Panc1 (cell line): ENCODE measurements around the gene STXBP1. TPM values are rescaled to one million over a fixed set of nuclear protein-coding genes. Genes with fewer than 3 reads are reported as not detected.

ENCODE experiments used
- ATAC-seq: fragments of 200-7000 bp; cut with Tn5 transposase; 2 replicates; pipeline ENCODE4 v1.9.1; 2020; ENCODE audit warnings: mild to moderate bottlenecking, moderate library complexity
- BruUV-seq: library from RNA; stranded (reverse); fragments of 400-500 nt; replicated peaks from 2 replicates; lab custom pipeline; 2021; lab: Mats Ljungman, UMichigan
- CTCF ChIA-PET: fragments of 300-600 bp; sonication (Branson Sonifier 250); formaldehyde crosslinking; loops from one replicate; lab custom pipeline; 2022; ENCODE audit warnings: antibody characterized with exemption; lab: Charles Lee
- POLR2A ChIA-PET: fragments of 300-600 bp; sonication (Branson Sonifier 250); formaldehyde crosslinking; loops from one replicate; lab custom pipeline; 2022; ENCODE audit warnings: antibody characterized with exemption; lab: Charles Lee
- DNase-seq: peaks from one replicate; pipeline ENCODE4 v3.0.0-alpha.2; 2010; ENCODE audit warnings: low read depth, low spot score
- H3K27ac ChIP-seq: 2 replicates; pipeline ENCODE4 v1.5.1; 2011; ENCODE audit warnings: mild to moderate bottlenecking, low read length, inconsistent platforms
- H3K27me3 ChIP-seq: fragments of 200-500 bp; sonication (Bioruptor generic); 2 replicates; pipeline ENCODE4 v1.6.0; 2014; ENCODE audit warnings: low read length, inconsistent platforms; ENCODE audit not compliant: control insufficient read depth, insufficient read depth
- H3K36me3 ChIP-seq: fragments of 200-500 bp; sonication (Bioruptor generic); 2 replicates; pipeline ENCODE4 v1.5.1; 2014; ENCODE audit warnings: inconsistent platforms, mild to moderate bottlenecking, low read length, moderate library complexity; ENCODE audit not compliant: control insufficient read depth, insufficient read depth
- H3K4me1 ChIP-seq: 2 replicates; pipeline ENCODE4 v1.5.1; 2011; ENCODE audit warnings: inconsistent platforms, mild to moderate bottlenecking, low read length, moderate library complexity; ENCODE audit not compliant: control insufficient read depth, insufficient read depth
- H3K4me3 ChIP-seq, 2 experiments: 2 replicates each; pipeline ENCODE4 v1.5.1; 2011 to 2012; ENCODE audit warnings: low read depth in 2 of 2, low read length in 2 of 2, mild to moderate bottlenecking in 2 of 2, inconsistent platforms in 1 of 2, moderate library complexity in 1 of 2
- H3K9me3 ChIP-seq: fragments of 200-500 bp; sonication (Bioruptor generic); 2 replicates; pipeline ENCODE4 v1.5.1; 2014; ENCODE audit warnings: low read depth, mild to moderate bottlenecking, inconsistent platforms, low read length, moderate library complexity; ENCODE audit not compliant: control insufficient read depth, insufficient read depth
- POLR2AphosphoS5 ChIP-seq: IDR thresholded peaks from 2 replicates; pipeline ENCODE4 v1.6.1; 2012; ENCODE audit warnings: mild to moderate bottlenecking, low read depth, low read length, moderate library complexity
- REST ChIP-seq, 2 experiments: IDR thresholded peaks; 2 replicates each; pipeline ENCODE4 v1.6.1; 2011 to 2012; ENCODE audit warnings: low read depth in 2 of 2, control low read depth in 1 of 2, low read length in 1 of 2, mild to moderate bottlenecking in 1 of 2, moderate library complexity in 1 of 2; ENCODE audit not compliant: insufficient read depth in 1 of 2
- SIN3A ChIP-seq: IDR thresholded peaks from 2 replicates; pipeline ENCODE4 v1.6.1; 2012; ENCODE audit warnings: low read depth, mild to moderate bottlenecking, low read length, moderate library complexity, borderline replicate concordance; ENCODE audit not compliant: insufficient read depth
- TCF7L2 ChIP-seq: IDR thresholded peaks from 2 replicates; pipeline ENCODE4 v1.6.1; 2011; ENCODE audit warnings: mild to moderate bottlenecking, low read depth, low read length, inconsistent platforms
- in situ Hi-C: cut with HindIII; loops from 2 replicates; pipeline ENCODE4 v1.10.0; 2016; ENCODE audit warnings: low sequenced_read_pairs, low pct_unique_long_range_greater_than_20kb
- intact Hi-C: fragments of 100-400 bp; cut with micrococcal nuclease; formaldehyde crosslinking; loops from one replicate; pipeline ENCODE4 v1.10.0; 2022; ENCODE audit not compliant: unreplicated experiment
- total RNA-seq: library from RNA; stranded (reverse); gene quantifications from one replicate; pipeline ENCODE4 v1.2.1, GENCODE V29; 2021; ENCODE audit not compliant: unreplicated experiment
- TF ChIP-seq, protein P1 (sequence below): fragments of 450-650 bp; IDR thresholded peaks from 2 replicates; pipeline ENCODE4 v1.5.1; 2017; ENCODE audit warnings: mild to moderate bottlenecking

The STXBP1 gene
- total RNA-seq, 1 experiment from 2014 or later, result 67.5 TPM

GRCh38 chr9:127608104-127608966, 3.7 kb upstream of the STXBP1 start:
- TF ChIP-seq, protein P1, sequence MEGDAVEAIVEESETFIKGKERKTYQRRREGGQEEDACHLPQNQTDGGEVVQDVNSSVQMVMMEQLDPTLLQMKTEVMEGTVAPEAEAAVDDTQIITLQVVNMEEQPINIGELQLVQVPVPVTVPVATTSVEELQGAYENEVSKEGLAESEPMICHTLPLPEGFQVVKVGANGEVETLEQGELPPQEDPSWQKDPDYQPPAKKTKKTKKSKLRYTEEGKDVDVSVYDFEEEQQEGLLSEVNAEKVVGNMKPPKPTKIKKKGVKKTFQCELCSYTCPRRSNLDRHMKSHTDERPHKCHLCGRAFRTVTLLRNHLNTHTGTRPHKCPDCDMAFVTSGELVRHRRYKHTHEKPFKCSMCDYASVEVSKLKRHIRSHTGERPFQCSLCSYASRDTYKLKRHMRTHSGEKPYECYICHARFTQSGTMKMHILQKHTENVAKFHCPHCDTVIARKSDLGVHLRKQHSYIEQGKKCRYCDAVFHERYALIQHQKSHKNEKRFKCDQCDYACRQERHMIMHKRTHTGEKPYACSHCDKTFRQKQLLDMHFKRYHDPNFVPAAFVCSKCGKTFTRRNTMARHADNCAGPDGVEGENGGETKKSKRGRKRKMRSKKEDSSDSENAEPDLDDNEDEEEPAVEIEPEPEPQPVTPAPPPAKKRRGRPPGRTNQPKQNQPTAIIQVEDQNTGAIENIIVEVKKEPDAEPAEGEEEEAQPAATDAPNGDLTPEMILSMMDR, result no peak
- peak; percentile 60; the same call in 1 of the 2 replicates for TF ChIP-seq POLR2AphosphoS5
- TF ChIP-seq TCF7L2, result no peak
- DNase-seq, result no peak
- ChIA-PET CTCF (no interaction called here), POLR2A (interaction anchor here (0.6 to 0.8 kb wide), 3 partner anchors 9 to 162 kb away, joined by 3 to 4 read pairs (median 3); no protein-coding TSS in a partner anchor)
- intact Hi-C loops, result no loop called here
- H3K36me3 ChIP-seq, result no peaks in the 10 kb centered on the region
- peak overlapping the region; percentile 87 for H3K27ac ChIP-seq
- H3K4me3 ChIP-seq, result peak overlapping the region; percentile 47 to 61
- no TSS peak for BruUV-seq
- ATAC-seq, result peak; percentile 82
- in situ Hi-C loops, result no loop called here
- no peaks in the 10 kb centered on the region for H3K9me3 ChIP-seq
- H3K4me1 ChIP-seq, result peaks cover 22% of the 10 kb centered on the region
- no peaks in the 10 kb centered on the region for H3K27me3 ChIP-seq

DNA sequence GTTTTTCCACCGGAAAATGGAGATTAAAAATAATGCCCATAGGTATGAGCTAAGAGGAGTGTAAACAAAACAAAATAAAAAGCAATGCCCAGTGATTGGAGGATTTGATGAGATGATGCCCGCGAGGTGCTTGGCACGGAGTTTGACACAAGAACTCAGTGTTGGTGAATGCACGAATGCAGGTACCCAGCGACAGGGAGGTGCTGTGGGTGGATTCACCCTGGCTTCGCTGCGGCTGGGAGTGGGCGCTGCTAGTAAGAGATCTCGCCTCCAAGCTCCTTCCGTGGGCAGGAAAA, 526 bp upstream of the STXBP1 start:
- in situ Hi-C loops (no loop called here), intact Hi-C loops (no loop called here)
- Histone ChIP-seq H3K4me1 (peaks cover 31% of the 10 kb centered on the region), H3K4me3 (peak overlapping the region; percentile 51 to 70), H3K27me3 (no peaks in the 10 kb centered on the region), H3K27ac (peak overlapping the region; percentile 88), H3K36me3 (no peaks in the 10 kb centered on the region), H3K9me3 (no peaks in the 10 kb centered on the region)
- DNase-seq, result no peak
- ATAC-seq, result peak; percentile 15
- no peak for TF ChIP-seq REST (IDR thresholded peaks at IDR 0.05; ENCODE audit: insufficient read depth in 1 of 2, low read depth in 2 of 2, low read length in 1 of 2)
- TF ChIP-seq SIN3A, result no peak
- no peak for TF ChIP-seq TCF7L2
- no peak for TF ChIP-seq POLR2AphosphoS5
- TF ChIP-seq, protein P1, result no peak
- CTCF ChIA-PET, result no interaction called here
- POLR2A ChIA-PET, result interaction anchor here (0.5 kb wide), 1 partner anchor 35 kb away, joined by 3 read pairs; no protein-coding TSS in a partner anchor
- BruUV-seq, result no TSS peak
